Measurements from ENCODE around the gene GASK1A.

Gene GASK1A

DNA sequence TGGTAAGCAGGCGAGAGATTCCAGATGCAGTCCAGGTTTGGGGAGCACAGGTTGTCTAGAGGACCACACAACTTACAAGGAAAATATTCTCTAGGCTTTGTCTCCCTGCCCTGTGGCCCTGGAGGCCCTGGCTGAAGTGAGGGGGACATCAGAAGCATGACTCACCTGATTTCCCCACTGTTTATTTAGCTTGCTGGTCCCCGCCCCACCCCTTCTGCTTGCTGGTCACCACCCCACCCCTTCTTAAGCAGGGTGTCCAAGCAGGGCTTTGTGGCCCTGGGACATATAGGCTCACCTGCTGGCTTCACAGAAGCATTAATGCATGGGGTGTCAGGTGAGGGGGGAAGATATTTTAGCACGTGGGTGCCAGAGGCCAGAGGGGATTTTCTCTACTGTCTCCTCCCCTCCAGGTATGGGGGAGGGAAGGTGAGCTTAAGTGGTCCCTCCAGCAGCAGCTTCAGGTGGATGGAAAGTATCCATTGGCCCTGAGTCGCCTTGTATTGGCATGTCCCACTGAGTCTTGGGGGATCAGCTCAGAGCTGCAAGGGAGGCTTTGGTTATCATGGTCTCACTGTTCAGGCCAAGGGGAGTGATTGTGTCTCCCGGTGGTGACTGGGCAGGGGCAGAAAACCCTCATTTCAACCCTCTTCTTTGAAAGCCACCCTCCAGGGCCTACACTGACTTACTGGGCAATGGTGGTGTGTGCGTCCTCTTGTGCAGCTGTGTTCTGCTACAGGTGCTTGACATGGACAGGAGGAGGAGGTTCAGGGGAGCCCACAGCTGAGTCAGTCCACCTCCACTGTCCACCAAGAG is 49.8 kb downstream of the GASK1A start:
- no peak overlapping the region for H3K27ac ChIP-seq (ENCODE audit: extremely low read depth, low read depth, low read length)
- POLR2A ChIA-PET = no interaction called here
- no peaks in the 10 kb centered on the region for H3K9me3 ChIP-seq (ENCODE audit: control insufficient read depth, insufficient read depth, low read depth, low read length)
- no peaks in the 10 kb centered on the region for H3K4me1 ChIP-seq (ENCODE audit: control insufficient read depth, insufficient read depth, low read length)
- CTCF ChIA-PET = no interaction called here
- no peak overlapping the region for H3K4me3 ChIP-seq (ENCODE audit: low read depth, low read length)
- H3K36me3 ChIP-seq (ENCODE audit: control insufficient read depth in 2 of 2, insufficient read depth in 1 of 2, low read length in 2 of 2) = no peaks in the 10 kb centered on the region
- no peak for TF ChIP-seq ZNF677 (tag by site-specific recombination; IDR thresholded peaks at IDR 0.05)
- TF ChIP-seq, protein P1, sequence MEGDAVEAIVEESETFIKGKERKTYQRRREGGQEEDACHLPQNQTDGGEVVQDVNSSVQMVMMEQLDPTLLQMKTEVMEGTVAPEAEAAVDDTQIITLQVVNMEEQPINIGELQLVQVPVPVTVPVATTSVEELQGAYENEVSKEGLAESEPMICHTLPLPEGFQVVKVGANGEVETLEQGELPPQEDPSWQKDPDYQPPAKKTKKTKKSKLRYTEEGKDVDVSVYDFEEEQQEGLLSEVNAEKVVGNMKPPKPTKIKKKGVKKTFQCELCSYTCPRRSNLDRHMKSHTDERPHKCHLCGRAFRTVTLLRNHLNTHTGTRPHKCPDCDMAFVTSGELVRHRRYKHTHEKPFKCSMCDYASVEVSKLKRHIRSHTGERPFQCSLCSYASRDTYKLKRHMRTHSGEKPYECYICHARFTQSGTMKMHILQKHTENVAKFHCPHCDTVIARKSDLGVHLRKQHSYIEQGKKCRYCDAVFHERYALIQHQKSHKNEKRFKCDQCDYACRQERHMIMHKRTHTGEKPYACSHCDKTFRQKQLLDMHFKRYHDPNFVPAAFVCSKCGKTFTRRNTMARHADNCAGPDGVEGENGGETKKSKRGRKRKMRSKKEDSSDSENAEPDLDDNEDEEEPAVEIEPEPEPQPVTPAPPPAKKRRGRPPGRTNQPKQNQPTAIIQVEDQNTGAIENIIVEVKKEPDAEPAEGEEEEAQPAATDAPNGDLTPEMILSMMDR (tag by site-specific recombination; IDR thresholded peaks at IDR 0.05) = no peak
- 0 out of 2 replicates have a peak, but pooled peaks have one; percentile 23 for TF ChIP-seq KLF1 (tag by site-specific recombination; IDR thresholded peaks at IDR 0.05)
- no peak for TF ChIP-seq HOXD13 (CRISPR knock-in tag; IDR thresholded peaks at IDR 0.05; ENCODE audit: borderline replicate concordance)
- no peak for TF ChIP-seq ZNF792 (tag by site-specific recombination; IDR thresholded peaks at IDR 0.05)
- no peak for TF ChIP-seq ZNF555 (tag by site-specific recombination; conservative IDR thresholded peaks at IDR 0.05)

DNA sequence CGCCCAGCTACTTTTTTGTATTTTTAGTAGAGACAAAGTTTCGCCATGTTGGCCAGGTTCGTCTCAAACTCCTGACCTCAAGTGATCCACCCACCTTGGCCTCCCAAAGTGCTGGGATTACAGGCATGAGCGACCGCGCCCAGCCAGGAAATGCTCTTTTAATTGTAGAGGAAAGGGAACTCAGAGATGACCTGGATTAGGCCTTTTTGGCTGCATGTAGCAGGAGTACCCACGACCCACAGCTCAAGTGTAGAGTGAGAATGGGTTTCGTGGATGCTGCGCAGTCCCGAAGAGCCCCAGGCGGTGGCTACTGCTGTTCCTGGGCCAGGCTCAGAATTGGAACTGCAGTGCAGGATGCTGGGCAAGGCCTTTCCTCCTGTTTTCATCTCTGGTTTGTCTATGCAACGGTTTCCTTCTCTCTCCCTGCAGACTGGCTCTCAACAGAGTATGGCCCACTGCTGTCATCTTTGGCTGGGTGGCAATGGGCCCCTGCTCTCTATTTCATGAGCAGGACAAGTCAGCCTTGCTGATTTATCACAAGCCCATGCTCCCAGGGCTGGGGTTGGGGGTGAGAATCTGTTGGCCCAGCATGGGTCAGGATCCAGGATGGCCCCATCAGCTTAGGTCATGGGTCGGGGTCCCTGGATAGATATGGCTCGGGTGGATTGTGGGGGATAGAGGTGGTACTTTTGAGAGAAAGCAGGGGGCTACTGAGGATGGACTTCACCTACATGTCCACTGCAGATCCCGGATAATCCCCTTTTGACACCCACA is 51.2 kb downstream of the GASK1A start:
- Histone ChIP-seq H3K4me3 (ENCODE audit: low read depth, low read length) (no peak overlapping the region), H3K4me1 (ENCODE audit: control insufficient read depth, insufficient read depth, low read length) (no peaks in the 10 kb centered on the region), H3K27ac (ENCODE audit: extremely low read depth, low read depth, low read length) (no peak overlapping the region), H3K36me3 (ENCODE audit: control insufficient read depth in 2 of 2, insufficient read depth in 1 of 2, low read length in 2 of 2) (no peaks in the 10 kb centered on the region), H3K9me3 (ENCODE audit: control insufficient read depth, insufficient read depth, low read depth, low read length) (no peaks in the 10 kb centered on the region)
- CTCF ChIA-PET = no interaction called here
- POLR2A ChIA-PET = no interaction called here
- TF ChIP-seq HOXA7 (CRISPR knock-in tag; IDR thresholded peaks at IDR 0.05; ENCODE audit: borderline replicate concordance) (no peak), ZNF416 (tag by site-specific recombination; IDR thresholded peaks at IDR 0.05) (no peak), ZNF214 (tag by site-specific recombination; IDR thresholded peaks at IDR 0.05; ENCODE audit: borderline replicate concordance) (no peak), SALL2 (tag by site-specific recombination; IDR thresholded peaks at IDR 0.05; ENCODE audit: borderline replicate concordance) (no peak), ZNF354C (tag by site-specific recombination; IDR thresholded peaks at IDR 0.05; ENCODE audit: borderline replicate concordance, low read depth) (no peak), SETDB1 (IDR thresholded peaks at IDR 0.05; ENCODE audit: insufficient read length, low read length) (no peak), ZNF366 (tag by site-specific recombination; conservative IDR thresholded peaks at IDR 0.05) (no peak), ZNF202 (tag by site-specific recombination; IDR thresholded peaks at IDR 0.05; ENCODE audit: borderline replicate concordance) (no peak), ZXDB (tag by site-specific recombination; IDR thresholded peaks at IDR 0.05) (no peak), ZNF140 (tag by site-specific recombination; IDR thresholded peaks at IDR 0.05) (no peak)
- TF ChIP-seq, protein P2, sequence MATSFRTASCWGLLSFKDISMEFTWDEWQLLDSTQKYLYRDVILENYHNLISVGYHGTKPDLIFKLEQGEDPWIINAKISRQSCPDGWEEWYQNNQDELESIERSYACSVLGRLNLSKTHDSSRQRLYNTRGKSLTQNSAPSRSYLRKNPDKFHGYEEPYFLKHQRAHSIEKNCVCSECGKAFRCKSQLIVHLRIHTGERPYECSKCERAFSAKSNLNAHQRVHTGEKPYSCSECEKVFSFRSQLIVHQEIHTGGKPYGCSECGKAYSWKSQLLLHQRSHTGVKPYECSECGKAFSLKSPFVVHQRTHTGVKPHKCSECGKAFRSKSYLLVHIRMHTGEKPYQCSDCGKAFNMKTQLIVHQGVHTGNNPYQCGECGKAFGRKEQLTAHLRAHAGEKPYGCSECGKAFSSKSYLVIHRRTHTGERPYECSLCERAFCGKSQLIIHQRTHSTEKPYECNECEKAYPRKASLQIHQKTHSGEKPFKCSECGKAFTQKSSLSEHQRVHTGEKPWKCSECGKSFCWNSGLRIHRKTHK (tag by site-specific recombination; IDR thresholded peaks at IDR 0.05) = no peak
- TF ChIP-seq, protein P3, sequence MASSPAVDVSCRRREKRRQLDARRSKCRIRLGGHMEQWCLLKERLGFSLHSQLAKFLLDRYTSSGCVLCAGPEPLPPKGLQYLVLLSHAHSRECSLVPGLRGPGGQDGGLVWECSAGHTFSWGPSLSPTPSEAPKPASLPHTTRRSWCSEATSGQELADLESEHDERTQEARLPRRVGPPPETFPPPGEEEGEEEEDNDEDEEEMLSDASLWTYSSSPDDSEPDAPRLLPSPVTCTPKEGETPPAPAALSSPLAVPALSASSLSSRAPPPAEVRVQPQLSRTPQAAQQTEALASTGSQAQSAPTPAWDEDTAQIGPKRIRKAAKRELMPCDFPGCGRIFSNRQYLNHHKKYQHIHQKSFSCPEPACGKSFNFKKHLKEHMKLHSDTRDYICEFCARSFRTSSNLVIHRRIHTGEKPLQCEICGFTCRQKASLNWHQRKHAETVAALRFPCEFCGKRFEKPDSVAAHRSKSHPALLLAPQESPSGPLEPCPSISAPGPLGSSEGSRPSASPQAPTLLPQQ (tag by site-specific recombination; IDR thresholded peaks at IDR 0.05) = no peak
- TF ChIP-seq, protein P4, sequence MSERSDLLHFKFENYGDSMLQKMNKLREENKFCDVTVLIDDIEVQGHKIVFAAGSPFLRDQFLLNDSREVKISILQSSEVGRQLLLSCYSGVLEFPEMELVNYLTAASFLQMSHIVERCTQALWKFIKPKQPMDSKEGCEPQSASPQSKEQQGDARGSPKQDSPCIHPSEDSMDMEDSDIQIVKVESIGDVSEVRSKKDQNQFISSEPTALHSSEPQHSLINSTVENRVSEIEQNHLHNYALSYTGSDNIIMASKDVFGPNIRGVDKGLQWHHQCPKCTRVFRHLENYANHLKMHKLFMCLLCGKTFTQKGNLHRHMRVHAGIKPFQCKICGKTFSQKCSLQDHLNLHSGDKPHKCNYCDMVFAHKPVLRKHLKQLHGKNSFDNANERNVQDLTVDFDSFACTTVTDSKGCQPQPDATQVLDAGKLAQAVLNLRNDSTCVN (tag by site-specific recombination; optimal IDR thresholded peaks at IDR 0.05) = no peak
- TF ChIP-seq, protein P5, sequence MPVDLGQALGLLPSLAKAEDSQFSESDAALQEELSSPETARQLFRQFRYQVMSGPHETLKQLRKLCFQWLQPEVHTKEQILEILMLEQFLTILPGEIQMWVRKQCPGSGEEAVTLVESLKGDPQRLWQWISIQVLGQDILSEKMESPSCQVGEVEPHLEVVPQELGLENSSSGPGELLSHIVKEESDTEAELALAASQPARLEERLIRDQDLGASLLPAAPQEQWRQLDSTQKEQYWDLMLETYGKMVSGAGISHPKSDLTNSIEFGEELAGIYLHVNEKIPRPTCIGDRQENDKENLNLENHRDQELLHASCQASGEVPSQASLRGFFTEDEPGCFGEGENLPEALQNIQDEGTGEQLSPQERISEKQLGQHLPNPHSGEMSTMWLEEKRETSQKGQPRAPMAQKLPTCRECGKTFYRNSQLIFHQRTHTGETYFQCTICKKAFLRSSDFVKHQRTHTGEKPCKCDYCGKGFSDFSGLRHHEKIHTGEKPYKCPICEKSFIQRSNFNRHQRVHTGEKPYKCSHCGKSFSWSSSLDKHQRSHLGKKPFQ (tag by site-specific recombination; IDR thresholded peaks at IDR 0.05) = no peak
- TF ChIP-seq, protein P1 (tag by site-specific recombination; IDR thresholded peaks at IDR 0.05) = no peak
